DMS79 treated with DMSO at 0.1 percent for 48 hours (cell line): ENCODE results near the gene UBE2G2.

Experiments used
- DNase-seq: peaks from one replicate; lab custom pipeline; 2025; lab: John Stamatoyannopoulos, UW

UBE2G2 gene

DNA sequence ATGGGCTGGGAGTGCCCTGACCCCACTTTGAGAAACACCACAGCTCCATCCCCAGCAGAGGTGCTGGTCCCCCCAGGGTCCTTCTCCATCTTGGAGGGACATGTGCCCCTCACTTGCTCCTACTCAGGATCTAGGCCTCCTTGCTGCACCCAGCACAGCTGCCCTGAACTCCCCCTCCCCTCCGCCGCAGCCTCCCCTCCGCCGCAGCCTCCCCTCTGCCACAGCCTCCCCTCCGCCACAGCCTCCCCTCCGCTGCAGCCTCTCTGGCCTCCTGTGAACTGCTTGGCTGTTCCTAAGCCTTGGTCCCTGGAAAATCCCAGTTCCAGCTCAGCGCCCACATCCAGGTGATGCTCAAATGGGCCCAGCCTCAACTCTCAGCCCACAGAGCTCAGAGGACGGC lies 74.3 kb downstream of the UBE2G2 start:
- DNase-seq, result no peak

DNA sequence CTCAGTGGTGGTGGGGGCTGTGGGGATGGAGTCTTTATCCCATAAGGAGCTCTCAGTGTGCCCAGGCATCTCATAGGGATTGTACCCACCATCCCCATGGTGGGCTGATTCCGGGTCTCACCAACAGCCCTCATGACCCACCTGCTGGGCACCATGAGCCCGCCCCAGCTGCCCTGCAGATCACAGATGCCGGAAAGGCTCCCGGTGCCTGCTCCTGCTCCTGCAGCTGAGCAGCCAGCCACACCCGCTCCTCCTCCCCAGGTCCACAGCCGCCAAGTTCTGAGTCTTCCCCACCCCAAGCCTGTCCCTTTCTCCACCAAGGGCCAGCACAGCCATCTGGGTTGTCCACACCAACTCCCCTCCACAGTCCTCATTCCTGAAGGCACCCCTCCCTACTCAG lies 74.8 kb downstream of the UBE2G2 start:
- DNase-seq, result no peak

DNA sequence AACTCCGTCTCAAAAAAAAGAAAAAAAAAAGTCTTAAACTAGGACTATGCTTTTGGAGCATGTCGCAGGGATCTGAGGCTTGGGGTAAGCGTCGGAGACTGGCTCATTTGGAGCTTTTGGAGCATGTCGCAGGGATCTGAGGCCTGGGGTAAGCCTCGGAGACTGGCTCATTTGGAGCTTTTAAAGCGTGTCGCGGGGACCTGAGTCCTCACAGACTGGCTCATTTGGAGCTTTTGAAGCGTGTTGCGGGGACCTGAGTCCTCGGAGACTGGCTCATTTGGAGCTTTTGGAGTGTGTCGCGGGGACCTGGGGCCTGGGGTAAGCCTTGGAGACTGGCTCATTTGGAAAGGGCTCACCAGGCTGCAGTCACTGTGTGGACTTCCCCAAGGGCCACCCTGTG lies 76.7 kb downstream of the UBE2G2 start:
- DNase-seq, result no peak

DNA sequence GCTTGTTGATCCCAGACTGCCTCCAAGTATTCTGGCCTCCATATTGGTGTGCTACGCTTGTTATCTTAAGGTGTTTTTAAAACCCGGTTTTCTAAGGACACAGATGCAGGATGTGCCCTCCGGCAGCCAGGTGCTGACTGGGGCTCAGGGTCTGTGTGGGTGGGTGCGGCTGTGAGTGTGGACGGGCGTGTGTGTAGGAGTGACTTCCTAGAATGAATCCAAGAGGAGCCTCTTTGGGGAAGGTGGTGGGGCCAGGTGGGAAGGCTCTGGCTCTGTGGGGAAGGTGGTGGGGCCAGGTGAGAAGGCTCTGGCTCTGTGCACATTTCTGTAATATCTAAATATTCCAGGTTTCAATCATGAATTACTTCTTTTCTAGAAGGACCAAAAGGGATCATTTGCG lies 77.4 kb downstream of the UBE2G2 start:
- DNase-seq, result no peak

DNA sequence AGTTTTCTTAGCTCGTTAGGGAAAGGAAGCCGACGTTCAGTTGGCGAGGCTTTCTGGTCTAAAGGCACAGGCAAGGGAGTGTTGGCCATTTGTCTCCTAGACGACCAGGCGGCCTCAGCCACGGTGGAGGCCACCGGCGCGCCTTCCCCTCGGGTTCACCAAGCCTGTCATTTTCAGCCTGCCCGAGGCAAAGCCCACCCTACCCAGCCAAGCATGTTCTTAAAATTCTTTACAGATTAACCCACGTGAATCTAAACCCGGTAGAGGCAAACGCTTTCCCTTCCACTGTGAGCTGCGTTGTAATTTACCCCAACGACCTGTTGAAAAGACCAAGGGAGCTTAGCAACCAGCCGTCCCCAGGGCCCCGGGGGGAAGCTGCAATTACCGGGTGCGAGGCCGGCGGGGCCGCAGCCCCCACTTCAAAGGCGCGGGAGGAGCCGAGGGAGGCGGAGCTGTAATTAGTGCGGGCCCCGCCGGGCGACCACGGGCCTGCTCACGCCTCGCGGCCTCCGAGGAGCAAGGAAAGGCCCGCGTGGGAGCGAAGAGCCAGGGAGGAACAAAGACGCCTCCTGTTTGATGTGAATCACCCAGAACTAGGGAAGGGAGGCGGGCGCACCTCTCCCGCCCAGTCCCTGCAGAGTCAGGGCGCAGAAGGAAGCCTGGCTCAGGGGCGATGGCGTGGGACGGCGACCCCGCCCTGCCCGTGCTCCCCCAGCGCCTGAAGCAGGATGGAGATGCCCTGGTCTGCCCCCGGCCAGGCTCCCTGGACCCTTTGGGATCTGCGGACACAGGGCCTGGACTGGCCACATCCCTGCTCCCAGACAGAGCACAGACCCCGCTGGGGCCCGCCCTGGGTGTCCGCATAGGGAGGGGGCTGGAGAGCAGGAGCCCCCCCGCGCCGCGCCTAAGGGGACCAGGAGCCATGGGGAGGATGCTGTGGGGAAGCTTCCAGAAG lies 78.2 kb downstream of the UBE2G2 start:
- no peak for DNase-seq

DNA sequence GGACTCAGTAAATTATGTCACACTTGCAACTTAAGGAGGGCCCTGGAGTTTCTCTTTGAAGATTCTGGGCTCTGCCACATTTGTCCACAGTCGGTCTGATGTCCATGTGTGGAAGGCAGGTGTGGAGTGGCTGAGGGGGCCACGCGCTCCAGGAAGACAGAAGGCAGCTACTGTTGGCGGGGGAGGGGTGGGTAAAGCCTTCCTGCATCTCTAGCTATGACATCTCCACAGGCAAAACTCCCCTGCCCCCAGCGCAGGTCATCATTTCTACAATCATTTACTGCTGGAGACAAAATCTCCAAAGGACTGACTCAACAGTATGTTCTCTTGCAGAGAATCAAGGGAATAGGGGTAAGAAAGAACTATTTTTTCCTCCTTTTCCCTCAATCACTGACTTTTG lies 78.9 kb downstream of the UBE2G2 start:
- no peak for DNase-seq

DNA sequence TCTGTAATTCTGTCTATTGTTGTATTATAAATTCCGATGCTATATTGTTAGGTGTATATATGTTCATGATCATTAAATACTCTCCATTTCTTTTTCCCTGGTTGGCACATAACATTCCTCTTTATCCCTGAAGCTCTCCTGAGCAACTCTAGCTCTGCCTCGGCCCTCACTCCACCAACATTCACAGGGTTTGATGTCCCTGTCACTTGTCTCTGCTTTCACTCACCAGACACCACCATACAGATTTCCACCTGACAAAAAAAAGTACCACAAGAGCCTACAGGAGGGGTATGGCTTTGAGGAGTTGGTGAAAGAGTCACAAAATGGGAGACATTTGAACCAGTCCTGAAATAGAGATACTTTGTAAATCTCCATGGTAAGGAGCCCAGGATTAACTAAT lies 81.5 kb downstream of the UBE2G2 start:
- DNase-seq, result no peak
